A204.1 (cell line): ENCODE results near the gene CLNK.
"Not testable (repeated sequence)": the region's sequence is repeated elsewhere in the genome, so short reads cannot be mapped to it uniquely, and the experiment has no call there.

Experiments
- FAIRE-seq: peaks from 2 replicates; lab custom pipeline; 2012; peaks lifted over from hg19 to GRCh38; lab: Jason Lieb, UNC

CLNK gene

GRCh38 chr4:10577018-10577417 lies 107.5 kb downstream of the CLNK start:
- FAIRE-seq: no peak

- FAIRE-seq: no peak
Measured at GRCh38 chr4:10576236-10576635, 108.3 kb downstream of the CLNK start.

- FAIRE-seq: no peak
Measured at GRCh38 chr4:10575414-10575813, 109.2 kb downstream of the CLNK start.

- FAIRE-seq: not testable (repeated sequence)
Measured at GRCh38 chr4:10574553-10574952, 110.0 kb downstream of the CLNK start.

- no peak for FAIRE-seq
Measured at GRCh38 chr4:10571909-10572308, 112.7 kb downstream of the CLNK start.

GRCh38 chr4:10569491-10569890 lies 115.1 kb downstream of the CLNK start:
- FAIRE-seq: no peak

- no peak for FAIRE-seq
Measured at GRCh38 chr4:10567766-10568165, 116.8 kb downstream of the CLNK start.

GRCh38 chr4:10565166-10565780 lies 119.3 kb downstream of the CLNK start:
- no peak for FAIRE-seq

- FAIRE-seq: peak; percentile 65
Measured at GRCh38 chr4:10554694-10555093, 129.9 kb downstream of the CLNK start.

- no peak for FAIRE-seq
Measured at GRCh38 chr4:10554121-10554520, 130.4 kb downstream of the CLNK start.

- FAIRE-seq: no peak
Measured at GRCh38 chr4:10552591-10553280, 131.8 kb downstream of the CLNK start.

GRCh38 chr4:10535912-10536311 lies 148.7 kb downstream of the CLNK start:
- FAIRE-seq: no peak

GRCh38 chr4:10534820-10535219 lies 149.7 kb downstream of the CLNK start:
- no peak for FAIRE-seq

GRCh38 chr4:10532155-10532554 lies 152.4 kb downstream of the CLNK start:
- FAIRE-seq: no peak

GRCh38 chr4:10530137-10530786 lies 154.3 kb downstream of the CLNK start:
- no peak for FAIRE-seq

GRCh38 chr4:10529291-10530136 lies 155.1 kb downstream of the CLNK start:
- FAIRE-seq: no peak

GRCh38 chr4:10527438-10527837 lies 157.1 kb downstream of the CLNK start:
- no peak for FAIRE-seq

- no peak for FAIRE-seq
Measured at GRCh38 chr4:10526429-10527222, 157.9 kb downstream of the CLNK start.

GRCh38 chr4:10524196-10524833 lies 160.3 kb downstream of the CLNK start:
- no peak for FAIRE-seq

- no peak for FAIRE-seq
Measured at GRCh38 chr4:10521424-10521823, 163.1 kb downstream of the CLNK start.

GRCh38 chr4:10509733-10510132 lies 174.8 kb downstream of the CLNK start:
- no peak for FAIRE-seq
